ENCODE measurements around the gene CFAP45. TPM values are rescaled to one million over a fixed set of nuclear protein-coding genes. Genes with fewer than 3 reads are reported as not detected.

CFAP45 gene
- total and polyA plus RNA-seq, 9 of the 15 experiments (the other 6 are each of a cell fraction or from before 2014, with no cell fraction given) = 0.65 to 2.4 (median 1.5) TPM

DNA sequence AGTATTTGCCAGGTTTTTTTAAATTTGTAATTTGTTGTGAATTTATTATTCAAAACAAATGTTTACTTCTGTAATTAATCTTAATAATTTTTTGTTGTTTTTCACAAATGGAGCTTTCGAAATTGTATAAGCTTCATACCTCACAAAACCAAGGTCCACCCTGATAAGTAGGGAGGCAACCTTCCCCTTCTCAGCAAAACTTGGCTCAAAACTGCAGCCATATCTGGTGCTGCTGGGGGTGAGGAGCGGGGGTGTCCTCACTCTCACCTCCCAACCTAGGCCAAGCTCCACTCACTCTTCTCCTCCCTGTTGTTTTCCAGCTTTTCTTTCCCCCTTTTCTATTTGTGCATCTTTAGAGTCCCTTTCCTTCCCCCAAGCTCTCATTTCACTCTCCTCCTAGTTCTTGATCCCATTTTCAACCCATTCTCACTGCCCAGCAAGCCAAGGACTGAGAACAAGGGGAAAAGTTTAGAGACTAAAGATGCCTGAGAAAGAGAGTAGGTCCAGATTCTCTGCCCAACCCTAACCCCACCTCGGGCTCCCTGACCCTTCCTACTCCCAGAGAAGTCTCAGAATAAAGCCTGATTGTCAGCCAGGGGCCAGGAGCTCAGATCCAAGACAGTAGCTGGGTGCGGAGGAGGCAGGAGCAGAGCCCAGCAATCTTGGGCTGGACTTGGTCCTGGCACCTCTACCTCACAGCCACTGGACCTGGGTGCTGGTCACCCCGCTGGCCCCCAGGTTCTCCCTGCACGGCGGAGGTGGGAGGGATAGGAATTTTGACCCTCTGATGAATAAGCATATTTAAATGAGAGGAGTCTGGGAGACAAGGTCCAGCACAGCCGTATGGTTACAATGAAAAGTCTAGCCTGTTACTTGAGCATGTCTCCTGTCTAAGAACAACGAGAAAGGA, 8.3 kb upstream of the CFAP45 start (continued):
- TF ChIP-seq NCOA4 (IDR thresholded peaks at IDR 0.05; ENCODE audit: partially characterized antibody) (no peak), EP400 (IDR thresholded peaks at IDR 0.05) (no peak), KDM1A (IDR thresholded peaks at IDR 0.05) (peak in 1 of 2 experiments; percentile 27; a peak in 1 of 4 replicates), RCOR1 (IDR thresholded peaks at IDR 0.05; ENCODE audit: borderline replicate concordance in 1 of 2, low read depth in 2 of 2, low read length in 2 of 2) (0 out of 4 replicates have a peak, but pooled peaks of 1 of the 2 experiments have one; percentile 9), KAT2B (IDR thresholded peaks at IDR 0.05; ENCODE audit: low read depth, low read length) (no peak), RBFOX2 (IDR thresholded peaks at IDR 0.05; ENCODE audit: low read depth, low read length) (no peak), KDM2B (CRISPR knock-in tag; IDR thresholded peaks at IDR 0.05) (no peak), TCF7 (IDR thresholded peaks at IDR 0.05; ENCODE audit: borderline replicate concordance) (no peak), TAF7 (tag; IDR thresholded peaks at IDR 0.05) (no peak), POU5F1 (IDR thresholded peaks at IDR 0.05; ENCODE audit: borderline replicate concordance, low read depth, low read length, partially characterized antibody) (no peak), HDAC8 (tag; IDR thresholded peaks at IDR 0.05) (no peak)
- TF ChIP-seq, protein P1, sequence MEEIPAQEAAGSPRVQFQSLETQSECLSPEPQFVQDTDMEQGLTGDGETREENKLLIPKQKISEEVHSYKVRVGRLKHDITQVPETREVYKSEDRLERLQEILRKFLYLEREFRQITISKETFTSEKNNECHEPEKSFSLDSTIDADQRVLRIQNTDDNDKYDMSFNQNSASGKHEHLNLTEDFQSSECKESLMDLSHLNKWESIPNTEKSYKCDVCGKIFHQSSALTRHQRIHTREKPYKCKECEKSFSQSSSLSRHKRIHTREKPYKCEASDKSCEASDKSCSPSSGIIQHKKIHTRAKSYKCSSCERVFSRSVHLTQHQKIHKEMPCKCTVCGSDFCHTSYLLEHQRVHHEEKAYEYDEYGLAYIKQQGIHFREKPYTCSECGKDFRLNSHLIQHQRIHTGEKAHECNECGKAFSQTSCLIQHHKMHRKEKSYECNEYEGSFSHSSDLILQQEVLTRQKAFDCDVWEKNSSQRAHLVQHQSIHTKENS (CRISPR knock-in tag; IDR thresholded peaks at IDR 0.05) = no peak
- TF ChIP-seq, protein P2, sequence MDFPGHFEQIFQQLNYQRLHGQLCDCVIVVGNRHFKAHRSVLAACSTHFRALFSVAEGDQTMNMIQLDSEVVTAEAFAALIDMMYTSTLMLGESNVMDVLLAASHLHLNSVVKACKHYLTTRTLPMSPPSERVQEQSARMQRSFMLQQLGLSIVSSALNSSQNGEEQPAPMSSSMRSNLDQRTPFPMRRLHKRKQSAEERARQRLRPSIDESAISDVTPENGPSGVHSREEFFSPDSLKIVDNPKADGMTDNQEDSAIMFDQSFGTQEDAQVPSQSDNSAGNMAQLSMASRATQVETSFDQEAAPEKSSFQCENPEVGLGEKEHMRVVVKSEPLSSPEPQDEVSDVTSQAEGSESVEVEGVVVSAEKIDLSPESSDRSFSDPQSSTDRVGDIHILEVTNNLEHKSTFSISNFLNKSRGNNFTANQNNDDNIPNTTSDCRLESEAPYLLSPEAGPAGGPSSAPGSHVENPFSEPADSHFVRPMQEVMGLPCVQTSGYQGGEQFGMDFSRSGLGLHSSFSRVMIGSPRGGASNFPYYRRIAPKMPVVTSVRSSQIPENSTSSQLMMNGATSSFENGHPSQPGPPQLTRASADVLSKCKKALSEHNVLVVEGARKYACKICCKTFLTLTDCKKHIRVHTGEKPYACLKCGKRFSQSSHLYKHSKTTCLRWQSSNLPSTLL (IDR thresholded peaks at IDR 0.05) = no peak
- TF ChIP-seq, protein P3, sequence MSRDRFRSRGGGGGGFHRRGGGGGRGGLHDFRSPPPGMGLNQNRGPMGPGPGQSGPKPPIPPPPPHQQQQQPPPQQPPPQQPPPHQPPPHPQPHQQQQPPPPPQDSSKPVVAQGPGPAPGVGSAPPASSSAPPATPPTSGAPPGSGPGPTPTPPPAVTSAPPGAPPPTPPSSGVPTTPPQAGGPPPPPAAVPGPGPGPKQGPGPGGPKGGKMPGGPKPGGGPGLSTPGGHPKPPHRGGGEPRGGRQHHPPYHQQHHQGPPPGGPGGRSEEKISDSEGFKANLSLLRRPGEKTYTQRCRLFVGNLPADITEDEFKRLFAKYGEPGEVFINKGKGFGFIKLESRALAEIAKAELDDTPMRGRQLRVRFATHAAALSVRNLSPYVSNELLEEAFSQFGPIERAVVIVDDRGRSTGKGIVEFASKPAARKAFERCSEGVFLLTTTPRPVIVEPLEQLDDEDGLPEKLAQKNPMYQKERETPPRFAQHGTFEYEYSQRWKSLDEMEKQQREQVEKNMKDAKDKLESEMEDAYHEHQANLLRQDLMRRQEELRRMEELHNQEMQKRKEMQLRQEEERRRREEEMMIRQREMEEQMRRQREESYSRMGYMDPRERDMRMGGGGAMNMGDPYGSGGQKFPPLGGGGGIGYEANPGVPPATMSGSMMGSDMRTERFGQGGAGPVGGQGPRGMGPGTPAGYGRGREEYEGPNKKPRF (IDR thresholded peaks at IDR 0.05; ENCODE audit: low read depth, low read length) = no peak
- TF ChIP-seq, protein P4, sequence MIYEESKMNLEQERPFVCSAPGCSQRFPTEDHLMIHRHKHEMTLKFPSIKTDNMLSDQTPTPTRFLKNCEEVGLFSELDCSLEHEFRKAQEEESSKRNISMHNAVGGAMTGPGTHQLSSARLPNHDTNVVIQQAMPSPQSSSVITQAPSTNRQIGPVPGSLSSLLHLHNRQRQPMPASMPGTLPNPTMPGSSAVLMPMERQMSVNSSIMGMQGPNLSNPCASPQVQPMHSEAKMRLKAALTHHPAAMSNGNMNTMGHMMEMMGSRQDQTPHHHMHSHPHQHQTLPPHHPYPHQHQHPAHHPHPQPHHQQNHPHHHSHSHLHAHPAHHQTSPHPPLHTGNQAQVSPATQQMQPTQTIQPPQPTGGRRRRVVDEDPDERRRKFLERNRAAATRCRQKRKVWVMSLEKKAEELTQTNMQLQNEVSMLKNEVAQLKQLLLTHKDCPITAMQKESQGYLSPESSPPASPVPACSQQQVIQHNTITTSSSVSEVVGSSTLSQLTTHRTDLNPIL (CRISPR knock-in tag; IDR thresholded peaks at IDR 0.05) = no peak

Measured in K562 (cell line).